H1 (cell line): ENCODE measurements around the gene ZDHHC24. TPM values are rescaled to one million over a fixed set of nuclear protein-coding genes. Genes with fewer than 3 reads are reported as not detected.

ENCODE experiments used
- ASH2L ChIP-seq: fragments of 200-600, 300-600 bp; sonication (generic); IDR thresholded peaks from one replicate; pipeline ENCODE4 v1.7.1; 2017; ENCODE audit warnings: low read length
- CBX5 ChIP-seq: fragments of 300-800, 300-1000 bp; sonication (generic); IDR thresholded peaks from 2 replicates; pipeline ENCODE4 v1.7.1; 2016; ENCODE audit warnings: antibody characterized with exemption, low read length, low read depth
- CHD2 ChIP-seq: IDR thresholded peaks from 2 replicates; pipeline ENCODE4 v1.6.1; 2012; ENCODE audit warnings: low read length, improper control_type of control experiment
- CHD7 ChIP-seq: fragments of 300-600 bp; sonication (generic); IDR thresholded peaks from 2 replicates; pipeline ENCODE4 v1.7.1; 2012; ENCODE audit warnings: low read length, moderate library complexity, mild to moderate bottlenecking, inconsistent platforms; ENCODE audit not compliant: insufficient replicate concordance
- CREB1 ChIP-seq: IDR thresholded peaks from 2 replicates; pipeline ENCODE4 v1.6.1; 2012; ENCODE audit warnings: inconsistent platforms
- EP300 ChIP-seq, 2 experiments: IDR thresholded peaks; 1 replicate in 1 of 2; 2 replicates in 1 of 2; pipeline ENCODE4 v1.6.1; 2011 to 2012; ENCODE audit warnings: low read depth in 2 of 2, low read length in 2 of 2, mild to moderate bottlenecking in 2 of 2, borderline replicate concordance in 1 of 2, inconsistent platforms in 1 of 2, moderate library complexity in 1 of 2
- JUND ChIP-seq: IDR thresholded peaks from 2 replicates; pipeline ENCODE4 v1.6.1; 2011; ENCODE audit warnings: mild to moderate bottlenecking, improper control_type of control experiment, low read length
- KDM1A ChIP-seq: fragments of 200-600, 300-600 bp; sonication (generic); IDR thresholded peaks from 2 replicates; pipeline ENCODE4 v1.7.1; 2016; ENCODE audit warnings: mild to moderate bottlenecking, low read length, borderline replicate concordance
- MAFK ChIP-seq: IDR thresholded peaks from 2 replicates; pipeline ENCODE4 v1.6.1; 2012; ENCODE audit warnings: low read depth, mild to moderate bottlenecking, improper control_type of control experiment, low read length
- POLR2AphosphoS5 ChIP-seq: IDR thresholded peaks from 2 replicates; pipeline ENCODE4 v1.6.1; 2011; ENCODE audit warnings: low read depth, low read length
- RAD21 ChIP-seq, 2 experiments: IDR thresholded peaks in 1 of 2; conservative IDR thresholded peaks in 1 of 2; 2 replicates each; pipeline ENCODE4 v1.6.1; 2011; ENCODE audit warnings: low read depth in 2 of 2, low read length in 2 of 2, improper control_type of control experiment in 1 of 2, inconsistent platforms in 1 of 2, mild to moderate bottlenecking in 1 of 2, moderate library complexity in 1 of 2
- TAF1 ChIP-seq: IDR thresholded peaks from 2 replicates; pipeline ENCODE4 v1.6.1; 2011; ENCODE audit warnings: mild to moderate bottlenecking, low read depth, low read length
- ZNF274 ChIP-seq: IDR thresholded peaks from 2 replicates; pipeline ENCODE4 v1.7.0; 2012; ENCODE audit warnings: low read length, borderline replicate concordance; ENCODE audit errors: extremely low read depth
- polyA plus RNA-seq, 7 experiments: library from polyadenylated mRNA; depleted of rRNA in 3 of 7; stranded (reverse) in 5 of 7; unstranded in 2 of 7; fragments of >200 nt in 5 of 7; fragments of 200-250 nt in 2 of 7; gene quantifications; 1 replicate in 5 of 7; 2 replicates in 1 of 7; 4 replicates in 1 of 7; pipeline versions ENCODE4 v1.2.1 to v1.2.3, GENCODE V29; 2011 to 2013; ENCODE audit warnings: missing spikeins in 2 of 7, mixed read lengths in 2 of 7
- total RNA-seq: library from RNA; stranded (reverse); fragmentation: NEBNext Ultra II Directional; extraction: Animal tissue kit (Norgen Biotek cat#: 25700); gene quantifications from 2 replicates; pipeline ENCODE4 v1.2.1, GENCODE V29; 2021

The ZDHHC24 gene
- total and polyA plus RNA-seq, 2 of the 8 experiments (the other 6 are each of a cell fraction or from before 2014, with no cell fraction given), result 8.4 to 9.7 TPM

- TF ChIP-seq CHD7 (no peak), POLR2AphosphoS5 (no peak), TAF1 (no peak), CBX5 (no peak), JUND (no peak), ASH2L (no peak), RAD21 (IDR thresholded peaks at IDR 0.05 in 1 of 2, conservative IDR thresholded peaks at IDR 0.05 in 1 of 2; ENCODE audit: low read depth in 2 of 2, low read length in 2 of 2) (no peak), ZNF274 (no peak), KDM1A (no peak), CREB1 (no peak), MAFK (no peak), CHD2 (no peak), EP300 (IDR thresholded peaks at IDR 0.05; ENCODE audit: borderline replicate concordance in 1 of 2, low read depth in 2 of 2, low read length in 2 of 2) (no peak)
Measured at GRCh38 chr11:66494458-66494857, 51.4 kb downstream of the ZDHHC24 start (continued).
